ENCODE measurements around the gene ALPP.
"Not testable (repeated sequence)": the region's sequence is repeated elsewhere in the genome, so short reads cannot be mapped to it uniquely, and the experiment has no call there.

Gene ALPP

GRCh38 chr2:232365621-232366321 lies 12.8 kb upstream of the ALPP start:
- H3K4me3 ChIP-seq = no peak overlapping the region
- peaks cover 76% of the 10 kb centered on the region for H3K4me1 ChIP-seq
- no peaks in the 10 kb centered on the region for H3K36me3 ChIP-seq
- 0 out of 2 replicates have a peak overlapping the region, but pooled peaks have one; percentile 49 for H3K27ac ChIP-seq
- H3K27me3 ChIP-seq = no peaks in the 10 kb centered on the region
- no peak overlapping the region for H3K9ac ChIP-seq
- peaks cover 6% of the 10 kb centered on the region; the same call in 1 of the 2 replicates for H4K20me1 ChIP-seq
- TF ChIP-seq Cebpa-rat (IDR thresholded peaks at IDR 0.05) = no peak
- peaks cover 14% of the 10 kb centered on the region for H3K9me3 ChIP-seq
- H3K4me2 ChIP-seq = peak overlapping the region; percentile 67

DNA sequence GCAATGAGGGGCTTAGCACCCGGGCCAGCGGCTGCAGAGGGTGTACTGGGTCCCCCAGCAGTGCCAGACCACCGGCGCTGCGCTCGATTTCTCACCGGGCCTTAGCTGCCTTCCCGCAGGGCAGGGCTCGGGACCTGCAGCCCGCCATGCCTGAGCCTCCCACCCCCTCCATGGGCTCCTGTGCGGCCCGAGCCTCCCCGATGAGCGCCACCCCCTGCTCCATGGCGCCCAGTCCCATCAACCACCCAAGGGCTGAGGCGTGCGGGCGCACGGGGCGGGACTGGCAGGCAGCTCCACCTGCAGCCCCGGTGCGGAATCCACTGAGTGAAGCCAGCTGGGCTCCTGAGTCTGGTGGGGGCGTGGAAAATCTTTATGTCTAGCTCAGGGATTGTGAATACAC lies 12.1 kb upstream of the ALPP start:
- Histone ChIP-seq H3K9me3 (peaks cover 10% of the 10 kb centered on the region), H3K4me1 (peaks cover 80% of the 10 kb centered on the region)
- H3K9ac ChIP-seq, H3K4me2 ChIP-seq, H4K20me1 ChIP-seq, H3K4me3 ChIP-seq, H3K27ac ChIP-seq, H3K27me3 ChIP-seq, H3K36me3 ChIP-seq: not testable (repeated sequence)

GRCh38 chr2:232367016-232367415 lies 11.5 kb upstream of the ALPP start:
- peaks cover 5% of the 10 kb centered on the region for H3K9me3 ChIP-seq
- H3K36me3 ChIP-seq = no peaks in the 10 kb centered on the region
- TF ChIP-seq Cebpa-rat (IDR thresholded peaks at IDR 0.05) = no peak
- no peak overlapping the region for H3K9ac ChIP-seq
- peaks cover 77% of the 10 kb centered on the region for H3K4me1 ChIP-seq
- H3K4me2 ChIP-seq = no peak overlapping the region
- no peak overlapping the region for H3K4me3 ChIP-seq
- H3K27ac ChIP-seq = no peak overlapping the region
- H4K20me1 ChIP-seq = peaks cover 6% of the 10 kb centered on the region; the same call in 1 of the 2 replicates
- H3K27me3 ChIP-seq = no peaks in the 10 kb centered on the region

- TF ChIP-seq Cebpa-rat (IDR thresholded peaks at IDR 0.05) = no peak
- H3K27ac ChIP-seq = peak overlapping the region; percentile 46; the same call in 1 of the 2 replicates
- H3K4me2 ChIP-seq = peak overlapping the region; percentile 40
- peaks cover 6% of the 10 kb centered on the region; the same call in 1 of the 2 replicates for H4K20me1 ChIP-seq
- H3K36me3 ChIP-seq = no peaks in the 10 kb centered on the region
- no peak overlapping the region for H3K4me3 ChIP-seq
- H3K9ac ChIP-seq = 0 out of 2 replicates have a peak overlapping the region, but pooled peaks have one; percentile 19
- peaks cover 70% of the 10 kb centered on the region for H3K4me1 ChIP-seq
- no peaks in the 10 kb centered on the region for H3K9me3 ChIP-seq
- no peaks in the 10 kb centered on the region for H3K27me3 ChIP-seq
Observed at GRCh38 chr2:232367591-232368233, 10.8 kb upstream of the ALPP start.

DNA sequence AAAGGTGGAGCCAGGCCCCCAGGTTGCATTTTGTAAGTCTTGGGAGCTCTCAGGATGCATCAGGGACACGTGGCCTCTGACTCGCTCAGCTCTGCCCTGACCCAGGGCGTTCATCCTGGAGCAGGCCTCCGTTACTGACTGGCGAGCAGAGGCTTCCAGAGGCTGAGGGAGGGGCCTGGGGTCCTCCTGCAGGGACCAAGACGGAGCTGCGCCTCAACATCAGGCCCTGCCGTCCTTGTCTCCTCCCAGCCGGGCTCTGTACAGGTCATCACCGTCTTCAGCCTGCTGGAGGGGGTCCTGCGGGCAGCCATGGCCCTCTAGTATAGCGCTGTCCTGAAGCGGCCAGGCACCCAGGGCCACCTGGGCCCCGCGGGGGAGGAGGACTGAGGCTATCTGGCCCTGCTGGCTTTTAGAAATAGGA lies 10.2 kb upstream of the ALPP start:
- TF ChIP-seq Cebpa-rat (IDR thresholded peaks at IDR 0.05) = no peak
- peak overlapping the region; percentile 40; the same call in 1 of the 2 replicates for H3K4me2 ChIP-seq
- H3K36me3 ChIP-seq = no peaks in the 10 kb centered on the region
- no peak overlapping the region for H3K27ac ChIP-seq
- H3K4me1 ChIP-seq = peaks cover 64% of the 10 kb centered on the region
- H3K9ac ChIP-seq = 0 out of 2 replicates have a peak overlapping the region, but pooled peaks have one; percentile 19
- H3K9me3 ChIP-seq = no peaks in the 10 kb centered on the region
- H3K4me3 ChIP-seq = no peak overlapping the region
- no peaks in the 10 kb centered on the region for H3K27me3 ChIP-seq
- H4K20me1 ChIP-seq = peaks cover 4% of the 10 kb centered on the region; the same call in 1 of the 2 replicates

GRCh38 chr2:232369126-232369951 lies 9.2 kb upstream of the ALPP start:
- Histone ChIP-seq H3K4me1 (peaks cover 54% of the 10 kb centered on the region), H3K9me3 (no peaks in the 10 kb centered on the region), H3K9ac (no peak overlapping the region; the same call in 1 of the 2 replicates), H3K4me3 (no peak overlapping the region), H4K20me1 (no peaks in the 10 kb centered on the region), H3K36me3 (no peaks in the 10 kb centered on the region), H3K4me2 (peak overlapping the region; percentile 54), H3K27me3 (no peaks in the 10 kb centered on the region), H3K27ac (no peak overlapping the region; the same call in 1 of the 2 replicates)
- TF ChIP-seq Cebpa-rat (IDR thresholded peaks at IDR 0.05) = no peak

DNA sequence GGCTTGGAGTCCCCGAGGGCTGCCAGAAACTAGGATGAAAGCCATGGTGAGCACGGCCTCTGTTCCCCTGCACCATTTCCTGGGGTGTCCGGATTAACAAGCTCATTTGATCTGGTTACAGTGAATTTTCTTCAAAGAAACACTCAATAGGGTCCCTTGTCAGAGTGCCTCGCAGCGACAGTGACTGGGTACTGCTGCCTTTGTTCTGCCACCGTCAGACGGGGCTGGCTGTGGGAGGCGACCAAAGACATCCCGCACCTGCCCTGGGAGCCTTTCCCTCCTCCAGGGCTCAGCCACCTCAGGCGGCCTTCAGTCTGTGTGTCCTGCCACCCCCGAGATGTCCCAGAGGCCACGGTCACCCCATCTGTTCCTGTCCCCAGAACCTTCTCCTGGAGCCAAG lies 8.5 kb upstream of the ALPP start:
- H3K9me3 ChIP-seq, H3K36me3 ChIP-seq, H3K27ac ChIP-seq, H3K4me3 ChIP-seq, H3K27me3 ChIP-seq, H4K20me1 ChIP-seq, H3K9ac ChIP-seq: not testable (repeated sequence)
- Histone ChIP-seq H3K4me1 (peaks cover 47% of the 10 kb centered on the region), H3K4me2 (peak overlapping the region; percentile 54)

- Histone ChIP-seq H4K20me1 (no peaks in the 10 kb centered on the region), H3K4me1 (peaks cover 45% of the 10 kb centered on the region), H3K27ac (no peak overlapping the region), H3K4me2 (no peak overlapping the region), H3K27me3 (no peaks in the 10 kb centered on the region), H3K9ac (no peak overlapping the region), H3K9me3 (no peaks in the 10 kb centered on the region), H3K4me3 (no peak overlapping the region), H3K36me3 (no peaks in the 10 kb centered on the region)
- no peak for TF ChIP-seq Cebpa-rat (IDR thresholded peaks at IDR 0.05)
Observed at GRCh38 chr2:232372231-232373208, 6.0 kb upstream of the ALPP start.

GRCh38 chr2:232374356-232374755 lies 4.2 kb upstream of the ALPP start:
- Histone ChIP-seq H3K4me3 (no peak overlapping the region), H3K9me3 (no peaks in the 10 kb centered on the region), H4K20me1 (no peaks in the 10 kb centered on the region), H3K27me3 (no peaks in the 10 kb centered on the region), H3K36me3 (no peaks in the 10 kb centered on the region), H3K9ac (no peak overlapping the region), H3K4me1 (peaks cover 38% of the 10 kb centered on the region), H3K4me2 (no peak overlapping the region), H3K27ac (no peak overlapping the region)
- no peak for TF ChIP-seq Cebpa-rat (IDR thresholded peaks at IDR 0.05)
